IPS-15b (cell line): ENCODE data around the gene FMO2.
"Not testable (repeated sequence)": the region's sequence is repeated elsewhere in the genome, so short reads cannot be mapped to it uniquely, and the experiment has no call there.

Experiments used
- H3K27me3 ChIP-seq: one replicate; pipeline ENCODE4 v1.6.1; 2013; ENCODE audit warnings: low read length; ENCODE audit not compliant: control insufficient read depth, insufficient read depth
- H3K36me3 ChIP-seq: one replicate; pipeline ENCODE4 v1.6.1; 2013; ENCODE audit warnings: low read length; ENCODE audit not compliant: control insufficient read depth, insufficient read depth
- H3K4me1 ChIP-seq: one replicate; pipeline ENCODE4 v1.6.1; 2013; ENCODE audit warnings: mild to moderate bottlenecking, low read length; ENCODE audit not compliant: control insufficient read depth, insufficient read depth
- H3K4me3 ChIP-seq: one replicate; pipeline ENCODE4 v1.5.1; 2013; ENCODE audit warnings: low read depth, low read length
- H3K9ac ChIP-seq: one replicate; pipeline ENCODE4 v1.6.1; 2013; ENCODE audit warnings: low read depth, mild to moderate bottlenecking, low read length
- H3K9me3 ChIP-seq: one replicate; pipeline ENCODE4 v1.6.1; 2013; ENCODE audit warnings: mild to moderate bottlenecking, low read length; ENCODE audit not compliant: control insufficient read depth, insufficient read depth

FMO2 gene

GRCh38 chr1:171224257-171224656, 39.2 kb downstream of the FMO2 start:
- H3K27me3 ChIP-seq, H3K9ac ChIP-seq, H3K36me3 ChIP-seq, H3K9me3 ChIP-seq, H3K4me3 ChIP-seq: not testable (repeated sequence)
- peaks cover 26% of the 10 kb centered on the region for H3K4me1 ChIP-seq

- H3K9me3 ChIP-seq, result no peaks in the 10 kb centered on the region
- no peak overlapping the region for H3K4me3 ChIP-seq
- H3K4me1 ChIP-seq, result peaks cover 14% of the 10 kb centered on the region
- no peak overlapping the region for H3K9ac ChIP-seq
- no peaks in the 10 kb centered on the region for H3K27me3 ChIP-seq
- H3K36me3 ChIP-seq, result no peaks in the 10 kb centered on the region
Observed at GRCh38 chr1:171226747-171227370, 41.8 kb downstream of the FMO2 start.

- Histone ChIP-seq H3K9me3 (no peaks in the 10 kb centered on the region), H3K4me1 (no peaks in the 10 kb centered on the region), H3K4me3 (no peak overlapping the region), H3K27me3 (no peaks in the 10 kb centered on the region), H3K9ac (no peak overlapping the region), H3K36me3 (no peaks in the 10 kb centered on the region)
Observed at GRCh38 chr1:171231326-171231725, 46.2 kb downstream of the FMO2 start.

- Histone ChIP-seq H3K27me3 (no peaks in the 10 kb centered on the region), H3K4me3 (no peak overlapping the region), H3K36me3 (no peaks in the 10 kb centered on the region), H3K4me1 (no peaks in the 10 kb centered on the region), H3K9ac (no peak overlapping the region), H3K9me3 (no peaks in the 10 kb centered on the region)
Observed at GRCh38 chr1:171233183-171233582, 48.1 kb downstream of the FMO2 start.

GRCh38 chr1:171236231-171236630, 51.1 kb downstream of the FMO2 start:
- H3K36me3 ChIP-seq, H3K9ac ChIP-seq, H3K4me1 ChIP-seq, H3K9me3 ChIP-seq, H3K4me3 ChIP-seq, H3K27me3 ChIP-seq: not testable (repeated sequence)

GRCh38 chr1:171243878-171244277, 58.8 kb downstream of the FMO2 start:
- H3K4me1 ChIP-seq, result no peaks in the 10 kb centered on the region
- no peaks in the 10 kb centered on the region for H3K9me3 ChIP-seq
- H3K27me3 ChIP-seq, result no peaks in the 10 kb centered on the region

GRCh38 chr1:171245458-171246064, 60.5 kb downstream of the FMO2 start:
- Histone ChIP-seq H3K27me3 (peaks cover 10% of the 10 kb centered on the region), H3K9ac (no peak overlapping the region), H3K36me3 (no peaks in the 10 kb centered on the region), H3K4me3 (no peak overlapping the region), H3K9me3 (no peaks in the 10 kb centered on the region), H3K4me1 (peaks cover 9% of the 10 kb centered on the region)

More at GRCh38 chr1:171243878-171244277, 58.8 kb downstream of the FMO2 start:
- Histone ChIP-seq H3K4me3 (no peak overlapping the region), H3K36me3 (no peaks in the 10 kb centered on the region), H3K9ac (no peak overlapping the region)

GRCh38 chr1:171247501-171247900, 62.4 kb downstream of the FMO2 start:
- H3K4me3 ChIP-seq, result no peak overlapping the region
- no peaks in the 10 kb centered on the region for H3K9me3 ChIP-seq
- H3K9ac ChIP-seq, result no peak overlapping the region
- H3K36me3 ChIP-seq, result no peaks in the 10 kb centered on the region
- peaks cover 9% of the 10 kb centered on the region for H3K4me1 ChIP-seq
- H3K27me3 ChIP-seq, result peaks cover 13% of the 10 kb centered on the region

GRCh38 chr1:171248302-171248701, 63.2 kb downstream of the FMO2 start, which contains the start of gene FMO1:
FMO1 (plus strand) TSS chr1:171248494; CDS start chr1:171258088, 9,594 bp downstream.
- H3K36me3 ChIP-seq, result no peaks in the 10 kb centered on the region
- H3K9me3 ChIP-seq, result no peaks in the 10 kb centered on the region
- no peak within 1 kb of the TSS for H3K4me3 ChIP-seq
- H3K4me1 ChIP-seq, result peaks cover 9% of the 10 kb centered on the region
- no peak within 1 kb of the TSS for H3K9ac ChIP-seq
- H3K27me3 ChIP-seq, result peaks cover 16% of the 10 kb centered on the region

GRCh38 chr1:171248841-171249240, 63.7 kb downstream of the FMO2 start:
- Histone ChIP-seq H3K9ac (no peak overlapping the region), H3K9me3 (no peaks in the 10 kb centered on the region), H3K4me3 (no peak overlapping the region), H3K36me3 (no peaks in the 10 kb centered on the region), H3K27me3 (peaks cover 16% of the 10 kb centered on the region), H3K4me1 (peaks cover 9% of the 10 kb centered on the region)

GRCh38 chr1:171250263-171250662, 65.2 kb downstream of the FMO2 start:
- H3K27me3 ChIP-seq, result peaks cover 16% of the 10 kb centered on the region
- H3K9me3 ChIP-seq, result no peaks in the 10 kb centered on the region
- H3K4me3 ChIP-seq, result no peak overlapping the region
- H3K4me1 ChIP-seq, result peaks cover 9% of the 10 kb centered on the region
- no peaks in the 10 kb centered on the region for H3K36me3 ChIP-seq
- H3K9ac ChIP-seq, result no peak overlapping the region
